ENCODE measurements around the gene ALOX15. TPM values are rescaled to one million over a fixed set of nuclear protein-coding genes. Genes with fewer than 3 reads are reported as not detected.
"Not testable (repeated sequence)": the region's sequence is repeated elsewhere in the genome, so short reads cannot be mapped to it uniquely, and the experiment has no call there.

ALOX15 gene
- total RNA-seq, 1 experiment from 2014 or later: not detected

DNA sequence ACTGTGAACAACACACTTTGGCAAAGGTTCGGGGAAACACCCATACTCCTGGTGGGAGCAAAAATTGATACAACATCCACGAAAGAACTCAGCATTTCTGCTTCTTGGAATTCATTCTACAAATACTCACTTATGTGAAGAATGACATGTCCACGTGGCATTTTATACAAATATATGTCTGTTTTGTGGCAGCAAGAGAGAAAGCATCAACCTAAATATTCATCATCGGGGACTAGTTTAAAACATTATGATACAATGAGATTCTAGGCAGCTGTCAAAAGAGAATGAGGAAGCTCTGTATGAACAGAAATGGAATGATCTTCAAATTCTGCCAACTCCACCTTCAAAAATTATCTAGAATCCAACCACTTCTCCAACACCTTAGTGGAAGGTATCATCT, 25.7 kb upstream of the ALOX15 start:
- no peak for DNase-seq (ENCODE audit: low read depth in 1 of 2, low spot score in 2 of 2)
- H3K4me1 ChIP-seq (replicated peaks): no peaks in the 10 kb centered on the region

DNA sequence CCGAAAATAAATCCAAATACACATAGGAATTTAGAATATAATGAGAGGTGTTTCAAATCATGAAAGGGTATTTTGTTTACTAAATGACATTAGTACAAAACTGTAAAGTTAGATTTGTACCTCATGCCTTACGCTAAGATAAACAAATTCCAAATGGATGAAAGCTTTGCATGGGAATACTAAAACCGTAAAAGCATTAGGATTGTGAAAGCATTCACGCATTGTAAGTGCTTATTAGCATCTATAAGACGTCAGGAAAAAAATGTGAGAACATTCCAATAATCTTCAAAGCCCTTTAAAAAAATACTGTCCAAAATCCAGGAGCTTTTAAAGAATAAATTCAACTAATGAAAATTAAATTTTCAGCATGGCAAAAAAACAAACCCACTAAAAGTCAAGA, 24.8 kb upstream of the ALOX15 start:
- H3K27me3 ChIP-seq (replicated peaks): peaks cover 12% of the 10 kb centered on the region
- peaks cover 5% of the 10 kb centered on the region for H3K36me3 ChIP-seq
- H3K9me3 ChIP-seq (replicated peaks): no peaks in the 10 kb centered on the region
- no peaks in the 10 kb centered on the region for H3K4me1 ChIP-seq (replicated peaks)
- H3K4me3 ChIP-seq: no peak overlapping the region
- no peak overlapping the region for H3K27ac ChIP-seq
- DNase-seq (ENCODE audit: low read depth in 1 of 2, low spot score in 2 of 2): no peak

More for the DNA sequence above, 25.7 kb upstream of the ALOX15 start:
- Histone ChIP-seq H3K36me3 (peaks cover 14% of the 10 kb centered on the region), H3K27me3 (replicated peaks) (peaks cover 12% of the 10 kb centered on the region), H3K27ac (no peak overlapping the region), H3K4me3 (no peak overlapping the region), H3K9me3 (replicated peaks) (no peaks in the 10 kb centered on the region)

DNA sequence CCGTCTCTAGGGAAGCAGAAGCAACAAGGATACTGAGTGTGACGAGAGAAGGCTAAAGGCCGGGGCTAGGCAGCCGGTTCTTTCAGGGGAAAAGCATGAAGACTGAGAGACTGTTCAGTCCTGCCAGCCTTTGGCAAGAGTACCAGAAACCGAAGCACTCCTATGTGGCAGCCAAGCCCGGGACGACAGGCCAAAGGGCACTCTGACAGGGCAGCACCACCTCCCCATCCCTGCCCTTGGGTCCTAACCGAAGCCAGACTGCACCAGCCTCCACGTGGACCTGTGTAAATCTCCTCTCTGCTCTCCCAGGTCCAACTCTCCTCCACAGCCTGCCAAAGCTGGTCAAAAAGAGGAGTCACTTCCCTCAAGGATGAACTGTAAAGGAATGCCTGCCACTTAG, 23.5 kb upstream of the ALOX15 start:
- Histone ChIP-seq H3K4me1 (replicated peaks) (no peaks in the 10 kb centered on the region), H3K4me3 (no peak overlapping the region), H3K27me3 (replicated peaks) (peaks cover 12% of the 10 kb centered on the region), H3K36me3 (no peaks in the 10 kb centered on the region), H3K27ac (no peak overlapping the region), H3K9me3 (replicated peaks) (no peaks in the 10 kb centered on the region)
- no peak for DNase-seq (ENCODE audit: low read depth in 1 of 2, low spot score in 2 of 2)

DNA sequence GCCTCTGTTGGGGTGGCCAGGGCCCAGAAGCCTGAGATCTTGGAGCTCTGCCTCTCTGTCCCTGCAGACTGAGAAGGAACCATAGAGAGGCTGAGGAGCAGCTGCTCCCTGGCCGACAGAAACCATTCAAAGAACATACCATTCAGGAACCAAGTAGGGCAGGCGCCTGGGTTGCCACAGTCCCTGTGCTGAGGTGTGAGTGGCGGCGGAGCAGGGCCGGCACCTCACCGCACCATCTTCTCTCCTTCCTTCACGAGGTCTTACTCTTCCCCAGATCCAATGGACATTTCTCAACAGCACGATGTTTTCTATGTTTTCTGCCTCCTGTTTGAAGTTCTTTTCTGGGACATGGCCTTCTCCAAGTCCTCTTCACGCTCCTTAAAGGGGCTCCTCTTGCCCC, 22.8 kb upstream of the ALOX15 start:
- Histone ChIP-seq H3K27ac (no peak overlapping the region), H3K36me3 (no peaks in the 10 kb centered on the region), H3K27me3 (replicated peaks) (peaks cover 12% of the 10 kb centered on the region), H3K4me3 (no peak overlapping the region), H3K4me1 (replicated peaks) (no peaks in the 10 kb centered on the region), H3K9me3 (replicated peaks) (no peaks in the 10 kb centered on the region)
- DNase-seq (ENCODE audit: low read depth in 1 of 2, low spot score in 2 of 2): no peak

DNA sequence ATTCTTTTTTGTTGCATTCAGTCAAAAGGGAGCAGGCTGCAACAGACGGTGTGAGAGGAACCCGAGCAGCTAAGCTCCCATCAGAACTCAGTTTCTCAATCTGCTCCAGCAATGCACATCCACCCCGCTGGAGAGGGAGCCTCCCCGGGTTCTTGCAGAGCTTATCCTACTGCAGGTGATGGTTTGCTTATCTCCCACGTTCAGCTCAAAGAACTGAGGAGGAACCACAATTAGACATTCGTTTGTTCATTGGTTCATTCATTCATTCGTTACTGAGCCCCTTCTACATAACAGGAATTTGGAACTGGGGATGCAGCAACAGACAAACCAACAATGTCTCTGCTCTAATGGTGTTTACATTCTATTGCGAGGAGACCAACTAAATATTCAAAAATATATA, 22.2 kb upstream of the ALOX15 start:
- no peak for DNase-seq (ENCODE audit: low read depth in 1 of 2, low spot score in 2 of 2)
- Histone ChIP-seq H3K4me1 (replicated peaks) (no peaks in the 10 kb centered on the region), H3K27ac (no peak overlapping the region), H3K27me3 (replicated peaks) (peaks cover 12% of the 10 kb centered on the region), H3K36me3 (no peaks in the 10 kb centered on the region), H3K9me3 (replicated peaks) (no peaks in the 10 kb centered on the region), H3K4me3 (no peak overlapping the region)

DNA sequence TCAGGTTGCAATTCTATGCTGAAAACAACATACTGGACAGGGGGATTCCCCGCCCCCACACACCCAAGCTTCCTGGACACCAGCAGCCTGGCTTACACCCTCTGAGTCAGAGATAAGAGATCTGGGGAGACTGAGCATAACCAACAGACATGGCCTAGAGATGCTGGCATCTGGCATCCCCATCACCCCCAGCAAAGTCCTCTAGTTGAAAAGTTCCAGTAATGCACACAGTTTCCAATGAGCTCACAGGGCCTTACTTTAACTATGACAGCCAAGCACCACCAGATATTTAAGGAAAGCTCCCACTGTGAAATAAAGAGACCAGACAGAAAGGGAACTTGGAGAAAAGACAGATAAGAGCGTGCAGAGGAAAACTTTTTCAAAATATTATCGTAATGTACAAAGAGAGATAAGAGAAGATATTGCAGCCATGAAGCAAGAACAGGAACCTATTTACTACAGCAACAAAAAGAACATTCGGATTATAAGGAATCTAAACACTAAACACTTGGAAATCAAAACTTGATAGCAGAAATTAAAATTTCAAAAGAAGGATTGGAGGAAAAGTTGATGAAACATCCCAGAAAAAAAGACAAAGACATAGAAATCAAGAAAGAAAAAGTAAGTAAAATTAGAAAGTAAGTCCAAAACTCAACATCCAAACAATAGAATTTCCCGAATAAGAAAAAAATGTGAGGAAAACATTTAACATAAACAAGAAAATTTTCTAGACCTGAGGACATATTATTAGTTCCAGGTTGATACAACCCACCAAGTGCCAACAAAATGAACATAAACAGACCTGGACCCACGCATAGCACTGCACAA, 17.2 kb upstream of the ALOX15 start:
- no peak for DNase-seq (ENCODE audit: low read depth in 1 of 2, low spot score in 2 of 2)
- Histone ChIP-seq H3K36me3 (no peaks in the 10 kb centered on the region), H3K27ac (no peak overlapping the region), H3K9me3 (replicated peaks) (no peaks in the 10 kb centered on the region), H3K4me3 (no peak overlapping the region), H3K27me3 (replicated peaks) (peaks cover under 1% of the 10 kb centered on the region; the same call in 1 of the 2 replicates), H3K4me1 (replicated peaks) (no peaks in the 10 kb centered on the region)

DNA sequence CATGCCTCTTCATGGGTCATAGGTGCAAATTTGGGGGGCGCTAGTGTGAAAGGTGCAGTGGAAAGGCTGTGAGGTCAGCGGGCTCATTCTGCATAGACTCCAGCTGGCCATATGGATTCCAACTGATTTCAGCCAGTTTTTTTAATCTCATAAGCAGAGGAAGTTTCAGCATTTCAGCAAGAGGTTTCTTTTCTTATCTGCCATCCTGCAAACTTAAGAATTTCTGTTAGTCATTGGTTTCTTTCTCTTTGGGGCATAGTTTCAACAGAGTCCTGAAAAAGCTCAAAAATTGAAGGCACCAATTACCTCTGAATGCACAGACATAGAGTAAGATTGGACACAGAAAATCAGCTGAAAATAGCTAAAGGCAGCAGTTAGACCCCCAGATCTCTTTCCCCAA, 16.2 kb upstream of the ALOX15 start:
- H3K27me3 ChIP-seq (replicated peaks): peaks cover 3% of the 10 kb centered on the region

DNA sequence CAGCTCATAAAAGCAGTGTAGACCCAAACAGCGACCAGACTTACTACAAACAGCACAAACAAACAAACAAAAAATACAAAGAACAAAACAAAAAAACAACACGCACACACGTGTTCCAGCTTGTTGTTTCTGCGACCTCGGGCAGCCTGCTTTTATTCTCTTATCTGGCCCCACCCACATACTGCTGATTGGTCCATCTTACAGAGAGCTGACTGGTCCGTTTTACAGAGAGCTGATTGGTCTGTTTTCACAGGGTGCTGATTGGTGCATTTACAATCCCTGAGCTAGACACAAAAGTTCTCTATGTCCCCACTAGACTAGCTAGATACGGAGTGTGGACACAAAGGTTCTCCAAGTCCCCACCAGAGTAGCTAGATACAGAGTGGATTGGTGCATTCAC, 14.5 kb upstream of the ALOX15 start:
- not testable (repeated sequence) for H3K9me3 ChIP-seq (replicated peaks); H3K4me1 ChIP-seq (replicated peaks); H3K27me3 ChIP-seq (replicated peaks); H3K27ac ChIP-seq; DNase-seq (ENCODE audit: low read depth in 1 of 2, low spot score in 2 of 2); H3K36me3 ChIP-seq; H3K4me3 ChIP-seq

More for the DNA sequence above, 16.2 kb upstream of the ALOX15 start:
- no peaks in the 10 kb centered on the region for H3K4me1 ChIP-seq (replicated peaks)
- H3K4me3 ChIP-seq: no peak overlapping the region
- H3K9me3 ChIP-seq (replicated peaks): no peaks in the 10 kb centered on the region
- no peaks in the 10 kb centered on the region for H3K36me3 ChIP-seq
- H3K27ac ChIP-seq: no peak overlapping the region
- DNase-seq (ENCODE audit: low read depth in 1 of 2, low spot score in 2 of 2): no peak

DNA sequence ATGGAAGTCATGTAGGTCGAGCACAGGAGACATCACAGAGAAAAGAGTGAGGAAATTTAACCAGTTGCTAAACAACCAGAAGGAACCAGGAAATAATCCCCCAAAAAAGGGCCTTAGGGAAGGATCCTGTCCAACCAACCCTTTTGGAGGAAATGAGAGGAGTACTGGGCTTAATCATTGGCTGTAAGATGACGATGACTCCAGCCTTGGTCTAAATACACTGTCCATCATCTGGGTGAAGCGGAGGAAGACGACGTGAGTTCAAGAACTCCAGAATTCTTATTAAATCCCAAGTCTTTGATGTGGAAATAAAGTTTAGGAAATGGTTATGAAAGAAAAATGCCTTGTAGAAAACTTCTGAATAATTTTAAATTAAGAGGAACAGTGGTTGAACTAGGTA, 11.5 kb upstream of the ALOX15 start:
- Histone ChIP-seq H3K27me3 (replicated peaks) (peaks cover 8% of the 10 kb centered on the region), H3K4me1 (replicated peaks) (no peaks in the 10 kb centered on the region), H3K9me3 (replicated peaks) (no peaks in the 10 kb centered on the region), H3K36me3 (no peaks in the 10 kb centered on the region), H3K27ac (no peak overlapping the region), H3K4me3 (no peak overlapping the region)
- DNase-seq (ENCODE audit: low read depth in 1 of 2, low spot score in 2 of 2): no peak

DNA sequence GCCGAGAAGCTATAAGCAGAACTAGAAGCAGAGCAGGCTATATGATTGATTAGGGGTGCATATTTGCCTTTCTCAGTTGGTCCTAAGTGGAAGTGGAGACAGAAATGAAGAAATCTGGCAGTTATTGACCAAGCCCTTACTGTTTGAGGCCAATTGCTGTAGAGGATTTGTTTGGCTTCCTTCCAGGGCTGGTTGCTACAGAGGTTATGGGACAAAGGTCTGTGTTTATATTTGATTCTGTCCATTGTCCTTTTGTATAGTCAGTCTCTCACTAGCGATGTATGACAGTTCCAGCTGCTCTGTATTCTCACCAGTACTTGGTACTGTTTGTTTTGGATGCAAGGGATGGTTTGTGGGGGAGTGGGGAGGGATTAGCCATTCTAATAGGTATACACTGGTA, 7.3 kb upstream of the ALOX15 start:
- Histone ChIP-seq H3K27ac (no peak overlapping the region), H3K4me1 (replicated peaks) (no peaks in the 10 kb centered on the region), H3K4me3 (no peak overlapping the region), H3K27me3 (replicated peaks) (peaks cover 27% of the 10 kb centered on the region), H3K36me3 (no peaks in the 10 kb centered on the region), H3K9me3 (replicated peaks) (no peaks in the 10 kb centered on the region)
- DNase-seq (ENCODE audit: low read depth in 1 of 2, low spot score in 2 of 2): no peak

DNA sequence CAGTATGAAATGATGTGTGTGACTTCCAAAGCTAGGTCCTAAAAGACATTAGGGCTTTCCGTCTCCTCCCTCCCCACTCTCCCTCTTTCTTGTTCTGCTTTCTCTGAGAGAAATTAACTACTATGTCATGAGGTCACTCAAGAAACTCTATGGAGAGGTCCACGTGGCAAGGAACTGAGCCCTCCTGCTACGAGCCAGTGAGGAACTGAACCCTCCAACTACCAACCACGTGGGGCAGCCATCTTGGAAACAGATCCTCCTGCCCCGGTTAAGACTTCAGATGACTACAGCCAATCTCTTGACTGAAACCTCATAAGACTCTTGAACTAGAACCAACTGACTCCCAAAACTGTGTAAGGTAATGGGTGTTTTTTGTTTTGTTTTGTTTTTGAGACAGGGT, 4.2 kb upstream of the ALOX15 start:
- no peaks in the 10 kb centered on the region for H3K4me1 ChIP-seq (replicated peaks)
- no peaks in the 10 kb centered on the region for H3K36me3 ChIP-seq
- H3K27me3 ChIP-seq (replicated peaks): peaks cover 42% of the 10 kb centered on the region
- no peak overlapping the region for H3K27ac ChIP-seq
- H3K9me3 ChIP-seq (replicated peaks): no peaks in the 10 kb centered on the region
- no peak for DNase-seq (ENCODE audit: low read depth in 1 of 2, low spot score in 2 of 2)
- no peak overlapping the region for H3K4me3 ChIP-seq

DNA sequence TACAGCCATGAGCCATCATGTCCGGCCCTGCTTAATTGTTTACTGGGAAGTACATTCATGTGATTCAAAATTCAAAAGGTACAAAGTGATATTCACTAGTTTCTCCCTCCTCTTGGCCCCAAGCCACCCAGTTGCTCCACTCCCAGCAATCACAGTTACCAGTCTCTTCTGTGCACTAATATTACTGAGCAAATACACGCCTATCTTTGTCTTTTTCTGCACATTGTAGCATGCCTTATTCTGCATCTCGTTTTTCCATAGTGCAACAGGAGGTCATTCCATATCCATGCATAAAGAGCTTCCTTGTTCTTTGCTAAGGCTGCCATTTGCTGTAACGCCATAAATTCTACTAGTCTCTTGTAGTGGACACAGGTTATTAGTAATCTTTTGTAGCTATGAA, 2.2 kb upstream of the ALOX15 start:
- no peaks in the 10 kb centered on the region for H3K4me1 ChIP-seq (replicated peaks)
- no peaks in the 10 kb centered on the region for H3K9me3 ChIP-seq (replicated peaks)
- H3K4me3 ChIP-seq: no peak overlapping the region
- no peaks in the 10 kb centered on the region for H3K36me3 ChIP-seq
- no peak for DNase-seq (ENCODE audit: low read depth in 1 of 2, low spot score in 2 of 2)
- H3K27me3 ChIP-seq (replicated peaks): peaks cover 45% of the 10 kb centered on the region
- no peak overlapping the region for H3K27ac ChIP-seq

DNA sequence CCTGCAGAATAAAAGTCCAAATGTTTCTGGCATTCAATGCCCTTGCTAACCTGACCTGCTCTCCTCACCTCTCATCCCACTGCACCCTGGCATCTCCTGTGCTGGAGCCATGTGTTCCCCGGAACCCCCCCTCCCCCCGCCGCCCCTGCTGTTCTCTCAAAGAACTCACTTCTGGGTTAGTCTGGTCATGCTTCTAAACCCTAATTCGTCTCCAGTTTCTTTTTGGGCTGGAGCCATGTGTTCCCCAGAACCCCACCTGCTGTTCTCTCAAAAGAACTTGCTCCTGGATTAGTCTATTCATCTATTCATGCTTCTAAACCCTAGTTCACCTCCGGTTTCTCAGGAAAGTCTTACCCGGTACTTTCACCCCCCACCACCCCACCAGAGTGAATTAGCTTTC, 808 bp upstream of the ALOX15 start:
- Histone ChIP-seq H3K27me3 (replicated peaks) (peaks cover 48% of the 10 kb centered on the region), H3K4me3 (no peak overlapping the region), H3K27ac (no peak overlapping the region), H3K4me1 (replicated peaks) (no peaks in the 10 kb centered on the region), H3K36me3 (no peaks in the 10 kb centered on the region), H3K9me3 (replicated peaks) (no peaks in the 10 kb centered on the region)
- no peak for DNase-seq (ENCODE audit: low read depth in 1 of 2, low spot score in 2 of 2)

DNA sequence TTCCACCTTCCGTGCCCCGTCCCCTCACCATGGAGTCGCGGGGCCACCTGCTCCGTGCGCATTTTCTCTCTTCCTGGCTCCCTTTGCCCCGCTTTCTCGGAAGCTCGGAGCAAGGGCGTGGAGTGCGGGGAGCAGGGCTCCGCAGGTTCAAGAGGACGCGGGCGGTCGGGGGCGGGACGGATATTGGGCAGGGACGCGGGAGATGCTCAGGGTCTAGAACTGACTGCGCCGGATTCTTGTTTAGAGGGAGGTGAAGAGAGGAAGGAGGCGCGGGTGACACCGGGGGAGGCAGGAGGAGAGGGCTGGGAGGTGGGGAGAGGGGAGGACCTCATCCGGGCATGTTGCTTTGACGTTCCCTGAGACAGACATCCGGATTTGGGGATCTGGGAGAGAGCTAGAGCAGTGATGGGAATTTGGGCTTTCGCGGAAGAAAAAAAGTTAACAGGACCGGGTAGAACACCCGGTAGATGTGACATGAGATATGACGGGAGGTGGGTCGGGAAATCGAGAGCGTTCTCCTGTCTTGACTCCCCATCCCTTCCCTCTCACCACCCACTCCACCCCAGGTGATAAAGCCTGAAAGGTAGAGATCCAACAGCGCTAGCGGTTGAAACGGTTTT, 799 bp downstream of the ALOX15 start:
- not testable (repeated sequence) for H3K36me3 ChIP-seq; H3K9me3 ChIP-seq (replicated peaks); H3K27ac ChIP-seq; DNase-seq (ENCODE audit: low read depth in 1 of 2, low spot score in 2 of 2); H3K4me3 ChIP-seq; H3K4me1 ChIP-seq (replicated peaks)
- H3K27me3 ChIP-seq (replicated peaks): peaks cover 45% of the 10 kb centered on the region

All from SJSA1 (cell line).